ENCODE data around the gene ROS1.

- TF ChIP-seq, protein P1, sequence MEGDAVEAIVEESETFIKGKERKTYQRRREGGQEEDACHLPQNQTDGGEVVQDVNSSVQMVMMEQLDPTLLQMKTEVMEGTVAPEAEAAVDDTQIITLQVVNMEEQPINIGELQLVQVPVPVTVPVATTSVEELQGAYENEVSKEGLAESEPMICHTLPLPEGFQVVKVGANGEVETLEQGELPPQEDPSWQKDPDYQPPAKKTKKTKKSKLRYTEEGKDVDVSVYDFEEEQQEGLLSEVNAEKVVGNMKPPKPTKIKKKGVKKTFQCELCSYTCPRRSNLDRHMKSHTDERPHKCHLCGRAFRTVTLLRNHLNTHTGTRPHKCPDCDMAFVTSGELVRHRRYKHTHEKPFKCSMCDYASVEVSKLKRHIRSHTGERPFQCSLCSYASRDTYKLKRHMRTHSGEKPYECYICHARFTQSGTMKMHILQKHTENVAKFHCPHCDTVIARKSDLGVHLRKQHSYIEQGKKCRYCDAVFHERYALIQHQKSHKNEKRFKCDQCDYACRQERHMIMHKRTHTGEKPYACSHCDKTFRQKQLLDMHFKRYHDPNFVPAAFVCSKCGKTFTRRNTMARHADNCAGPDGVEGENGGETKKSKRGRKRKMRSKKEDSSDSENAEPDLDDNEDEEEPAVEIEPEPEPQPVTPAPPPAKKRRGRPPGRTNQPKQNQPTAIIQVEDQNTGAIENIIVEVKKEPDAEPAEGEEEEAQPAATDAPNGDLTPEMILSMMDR (IDR thresholded peaks at IDR 0.05) = no peak
- TF ChIP-seq POLR2AphosphoS5 (IDR thresholded peaks at IDR 0.05; ENCODE audit: insufficient read depth in 1 of 2, low read depth in 1 of 2) = no peak
Measured at GRCh38 chr6:117264369-117264691, 161.4 kb downstream of the ROS1 start.

All from vagina (tissue), 2 donors.